ENCODE results near the gene TBCK. TPM values are rescaled to one million over a fixed set of nuclear protein-coding genes. Genes with fewer than 3 reads are reported as not detected.

TBCK gene
- total and polyA plus RNA-seq, 10 donors: 6.7 to 61.3 (median 44.7) TPM

DNA sequence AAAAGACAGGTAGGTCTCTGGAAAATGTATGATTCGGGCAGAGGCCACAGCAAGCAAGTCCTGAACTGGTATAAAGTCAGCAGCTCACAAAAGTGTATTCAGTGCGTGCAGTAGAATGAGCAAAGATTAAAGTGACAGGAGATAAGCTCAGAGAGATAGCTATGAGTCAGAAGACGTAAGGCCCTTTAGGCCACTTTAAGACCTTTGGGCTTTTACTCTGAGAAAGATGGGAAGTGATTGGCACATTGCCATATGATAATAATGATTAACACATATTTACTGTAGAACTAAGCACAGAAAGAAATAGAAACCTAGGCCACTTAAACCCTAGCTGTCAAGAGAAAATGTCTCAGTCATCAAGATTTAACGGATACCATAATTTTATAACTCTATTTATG is 51.7 kb downstream of the TBCK start:
- TF ChIP-seq, protein P1, sequence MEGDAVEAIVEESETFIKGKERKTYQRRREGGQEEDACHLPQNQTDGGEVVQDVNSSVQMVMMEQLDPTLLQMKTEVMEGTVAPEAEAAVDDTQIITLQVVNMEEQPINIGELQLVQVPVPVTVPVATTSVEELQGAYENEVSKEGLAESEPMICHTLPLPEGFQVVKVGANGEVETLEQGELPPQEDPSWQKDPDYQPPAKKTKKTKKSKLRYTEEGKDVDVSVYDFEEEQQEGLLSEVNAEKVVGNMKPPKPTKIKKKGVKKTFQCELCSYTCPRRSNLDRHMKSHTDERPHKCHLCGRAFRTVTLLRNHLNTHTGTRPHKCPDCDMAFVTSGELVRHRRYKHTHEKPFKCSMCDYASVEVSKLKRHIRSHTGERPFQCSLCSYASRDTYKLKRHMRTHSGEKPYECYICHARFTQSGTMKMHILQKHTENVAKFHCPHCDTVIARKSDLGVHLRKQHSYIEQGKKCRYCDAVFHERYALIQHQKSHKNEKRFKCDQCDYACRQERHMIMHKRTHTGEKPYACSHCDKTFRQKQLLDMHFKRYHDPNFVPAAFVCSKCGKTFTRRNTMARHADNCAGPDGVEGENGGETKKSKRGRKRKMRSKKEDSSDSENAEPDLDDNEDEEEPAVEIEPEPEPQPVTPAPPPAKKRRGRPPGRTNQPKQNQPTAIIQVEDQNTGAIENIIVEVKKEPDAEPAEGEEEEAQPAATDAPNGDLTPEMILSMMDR (IDR thresholded peaks at IDR 0.05 in 8 of 11, conservative IDR thresholded peaks at IDR 0.05 in 3 of 11): no peak
- no peak for TF ChIP-seq POLR2A (IDR thresholded peaks at IDR 0.05)
- no peak for TF ChIP-seq POLR2AphosphoS5 (IDR thresholded peaks at IDR 0.05)
- peaks cover 0 to 1% (median 0%) of the 10 kb centered on the region in 6 donors for H3K4me1 ChIP-seq
- H3K27me3 ChIP-seq (replicated peaks in 1 of 7): no peaks in the 10 kb centered on the region
- no peaks in the 10 kb centered on the region for H3K9me3 ChIP-seq
- H3K4me3 ChIP-seq: no peak overlapping the region
- peaks cover 0 to 7% (median 0%) of the 10 kb centered on the region in 6 donors for H3K36me3 ChIP-seq
- intact Hi-C loops (cut with DNase I; ENCODE audit: low total_unique reads): no loop called here
- WGBS, 5 donors: 82 to 91% (median 90%) methylated on average over 4 of the region's 4 CpGs
- H3K27ac ChIP-seq: no peak overlapping the region
- DNase-seq: no peak

- Histone ChIP-seq H3K27me3 (replicated peaks in 1 of 7) (no peaks in the 10 kb centered on the region), H3K4me1 (no peaks in the 10 kb centered on the region), H3K27ac (no peak overlapping the region), H3K9me3 (no peaks in the 10 kb centered on the region), H3K4me3 (no peak overlapping the region), H3K36me3 (peaks cover 0 to 7% (median 0%) of the 10 kb centered on the region in 6 donors)
- no peak for DNase-seq
- intact Hi-C loops (cut with DNase I; ENCODE audit: low total_unique reads): no loop called here
- 90 to 99% (median 97%) methylated on average over 2 of the region's 2 CpGs for WGBS, 5 donors
- TF ChIP-seq POLR2A (IDR thresholded peaks at IDR 0.05): no peak
- TF ChIP-seq POLR2AphosphoS5 (IDR thresholded peaks at IDR 0.05): no peak
- TF ChIP-seq, protein P1 (IDR thresholded peaks at IDR 0.05 in 8 of 11, conservative IDR thresholded peaks at IDR 0.05 in 3 of 11): no peak
Measured at GRCh38 chr4:106263594-106264330, 52.2 kb downstream of the TBCK start.

DNA sequence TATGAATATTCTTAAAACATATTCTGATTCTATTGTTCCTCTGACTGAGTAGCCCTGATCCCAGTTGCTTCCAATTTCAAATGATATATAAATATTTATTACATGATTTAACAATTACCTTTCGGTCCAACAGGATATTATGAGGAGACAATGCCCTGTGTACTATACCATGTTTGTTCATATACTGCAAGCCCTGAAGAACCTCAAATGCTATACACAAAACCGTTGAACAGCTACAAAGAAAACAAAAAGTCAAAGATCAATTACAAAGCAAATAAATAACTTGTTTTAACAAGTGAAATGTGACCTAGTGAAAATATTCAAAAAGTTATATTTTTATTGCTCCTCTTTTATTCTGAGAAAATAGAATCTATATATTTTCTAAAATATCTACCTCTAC is 54.0 kb downstream of the TBCK start:
- WGBS, 5 donors: 89 to 95% (median 94%) methylated on average over 2 of the region's 2 CpGs
- no peaks in the 10 kb centered on the region for H3K27me3 ChIP-seq (replicated peaks in 1 of 7)
- H3K4me1 ChIP-seq: no peaks in the 10 kb centered on the region
- TF ChIP-seq POLR2A (IDR thresholded peaks at IDR 0.05): no peak
- TF ChIP-seq, protein P1 (IDR thresholded peaks at IDR 0.05 in 8 of 11, conservative IDR thresholded peaks at IDR 0.05 in 3 of 11): no peak
- TF ChIP-seq POLR2AphosphoS5 (IDR thresholded peaks at IDR 0.05): no peak
- H3K9me3 ChIP-seq: no peaks in the 10 kb centered on the region
- H3K27ac ChIP-seq: no peak overlapping the region
- no peak for DNase-seq
- intact Hi-C loops (cut with DNase I; ENCODE audit: low total_unique reads): no loop called here
- peaks cover 0 to 23% (median 0%) of the 10 kb centered on the region in 6 donors for H3K36me3 ChIP-seq
- no peak overlapping the region for H3K4me3 ChIP-seq

GRCh38 chr4:106258145-106259045 is 57.6 kb downstream of the TBCK start:
- TF ChIP-seq POLR2AphosphoS5 (IDR thresholded peaks at IDR 0.05) (no peak), POLR2A (IDR thresholded peaks at IDR 0.05) (no peak)
- TF ChIP-seq, protein P1 (IDR thresholded peaks at IDR 0.05 in 8 of 11, conservative IDR thresholded peaks at IDR 0.05 in 3 of 11): no peak
- H3K4me1 ChIP-seq: no peaks in the 10 kb centered on the region
- WGBS, 5 donors: 93 to 97% (median 95%) methylated on average over 4 of the region's 4 CpGs

More at GRCh38 chr4:106258145-106259045, 57.6 kb downstream of the TBCK start:
- Histone ChIP-seq H3K4me3 (no peak overlapping the region), H3K27ac (no peak overlapping the region), H3K9me3 (no peaks in the 10 kb centered on the region), H3K36me3 (peaks cover 0 to 44% (median 17%) of the 10 kb centered on the region in 6 donors), H3K27me3 (replicated peaks in 1 of 7) (no peaks in the 10 kb centered on the region)
- intact Hi-C loops (cut with DNase I; ENCODE audit: low total_unique reads): no loop called here
- DNase-seq: no peak

Data from spleen (tissue), 11 donors.